DND-41 (cell line): ENCODE data around the gene VSTM2B.

Experiments used
- CTCF ChIP-seq: IDR thresholded peaks from 2 replicates; pipeline ENCODE4 v1.5.1; 2012; ENCODE audit warnings: borderline replicate concordance, low read length, moderate library complexity, mild to moderate bottlenecking; ENCODE audit not compliant: poor library complexity, severe bottlenecking; ENCODE audit errors: extremely low read depth
- EZH2 ChIP-seq: IDR thresholded peaks from 3 replicates; pipeline ENCODE4 v1.6.1; 2012; ENCODE audit warnings: borderline replicate concordance, low read depth, mild to moderate bottlenecking, moderate library complexity, low read length, inconsistent platforms; ENCODE audit not compliant: severe bottlenecking

GRCh38 chr19:29565171-29565570 lies 39.4 kb downstream of the VSTM2B start:
- TF ChIP-seq CTCF, result no peak
- TF ChIP-seq EZH2, result no peak
